ENCODE data around the gene OTOA. TPM values are rescaled to one million over a fixed set of nuclear protein-coding genes. Genes with fewer than 3 reads are reported as not detected.

Gene OTOA
- total RNA-seq, result not detected in 2 replicates

GRCh38 chr16:21663889-21664647 is at the start of gene OTOA:
Gene OTOA (plus strand): TSS chr16:21663968. CDS start chr16:21678515, 14,547 bp downstream.

DNA sequence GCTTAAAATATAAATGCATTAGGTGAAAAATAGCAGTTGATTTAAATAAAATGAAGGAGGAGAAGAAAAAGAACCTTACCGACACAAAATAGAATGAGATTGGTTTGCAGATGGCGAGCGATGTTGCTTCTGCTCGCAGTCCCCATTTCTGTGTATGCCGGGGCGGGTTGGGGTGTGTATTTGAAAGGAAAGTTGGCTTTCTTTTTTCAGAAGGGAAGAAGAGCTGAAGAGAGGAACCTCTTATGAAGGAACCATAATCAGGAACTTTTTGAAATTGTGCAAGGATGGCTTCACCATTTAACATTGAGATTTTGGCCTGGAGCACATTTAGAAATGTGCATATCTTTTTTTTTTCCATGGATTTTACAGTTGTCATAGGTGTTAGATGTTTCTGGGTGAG is 11.3 kb upstream of the OTOA start, which contains the start of gene IGSF6:
Gene IGSF6, minus strand, starts transcription at position 156 of the 400 bp plus-strand sequence. Its CDS starts 10 bp downstream, at position 146.

Other genes with a start within 250 kb of the OTOA start
- gene METTL9, start 64.4 kb upstream of the OTOA start, total RNA-seq, result 107 and 168 TPM in 2 replicates
- not detected in 2 replicates for gene IGSF6, start 11.4 kb upstream of the OTOA start, total RNA-seq
- gene NPIPB4, start 193.8 kb downstream of the OTOA start, total RNA-seq, result 4.9 and 7.7 TPM in 2 replicates